ENCODE data around the gene SCAP. TPM values are rescaled to one million over a fixed set of nuclear protein-coding genes. Genes with fewer than 3 reads are reported as not detected.

Gene SCAP
- total and polyA plus RNA-seq, 2 of the 4 experiments (the other 2 are of a cell fraction) = 25.3 to 34.6 TPM

DNA sequence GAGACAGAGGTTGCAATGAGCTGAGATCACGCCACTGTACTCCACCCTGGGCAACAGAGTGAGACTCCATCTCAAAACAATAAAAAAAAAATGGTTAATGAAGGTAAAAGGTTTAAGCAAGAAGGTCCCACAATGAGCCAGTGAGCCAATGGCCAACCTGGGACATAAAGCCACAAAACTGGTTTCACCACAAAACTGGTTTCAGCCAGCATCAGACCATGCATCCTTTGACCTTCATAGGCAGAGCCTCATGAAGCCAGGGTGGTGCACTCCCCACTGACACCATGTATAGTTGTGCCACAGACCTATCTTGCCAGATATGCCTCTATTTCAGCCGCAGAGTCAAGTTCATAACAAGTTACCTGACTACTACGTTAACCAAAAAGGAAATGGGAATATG lies 41.9 kb downstream of the SCAP start:
- Histone ChIP-seq H3K36me3 (ENCODE audit: control insufficient read depth, insufficient read depth, low read length) (peaks cover 30% of the 10 kb centered on the region), H3K18ac (ENCODE audit: low read depth, low read length) (no peak overlapping the region), H2BK15ac (ENCODE audit: low read depth, low read length) (no peak overlapping the region), H3K56ac (ENCODE audit: extremely low read depth, insufficient read depth, low read length) (no peak overlapping the region), H3K79me1 (ENCODE audit: low read depth in 1 of 2, low read length in 2 of 2) (peaks cover 5 to 12% of the 10 kb centered on the region in 2 experiments; a peak in 1 of 4 replicates), H3K4me1 (ENCODE audit: control insufficient read depth, insufficient read depth, low read length) (no peaks in the 10 kb centered on the region), H4K5ac (ENCODE audit: low read depth, low read length) (no peak overlapping the region), H2AK9ac (replicated peaks; ENCODE audit: low read depth, low read length, poor library complexity) (no peak overlapping the region), H3K27me3 (ENCODE audit: control insufficient read depth, insufficient read depth, low read length) (no peaks in the 10 kb centered on the region), H4K20me1 (ENCODE audit: insufficient read depth, low read length) (no peaks in the 10 kb centered on the region), H2AK5ac (ENCODE audit: low read depth, low read length) (no peak overlapping the region), H2BK5ac (ENCODE audit: low read depth, low read length, poor library complexity, severe bottlenecking) (no peak overlapping the region), H3K4me3 (ENCODE audit: insufficient read depth, low read depth, low read length) (no peak overlapping the region), H4K91ac (ENCODE audit: insufficient read depth, low read depth, low read length) (no peak overlapping the region), H3K27ac (ENCODE audit: insufficient read depth, low read length) (no peak overlapping the region), H2BK120ac (ENCODE audit: low read depth, low read length) (no peak overlapping the region), H2AFZ (replicated peaks; ENCODE audit: low read length, poor library complexity) (no peak overlapping the region), H3K4ac (ENCODE audit: low read depth, low read length) (no peak overlapping the region), H3K4me2 (ENCODE audit: low read depth, low read length) (no peak overlapping the region), H3K9ac (ENCODE audit: low read depth, low read length) (no peak overlapping the region), H3K23ac (ENCODE audit: low read depth, low read length) (no peak overlapping the region), H2BK20ac (ENCODE audit: low read depth, low read length) (no peak overlapping the region), H4K8ac (ENCODE audit: low read depth in 2 of 2, low read length in 2 of 2) (no peak overlapping the region), H3K14ac (replicated peaks; ENCODE audit: low read depth, low read length) (no peak overlapping the region), H3K9me3 (ENCODE audit: control insufficient read depth, insufficient read depth, low read length) (no peaks in the 10 kb centered on the region), H3K9me1 (ENCODE audit: insufficient read depth, low read length) (peaks cover 4% of the 10 kb centered on the region; the same call in 1 of the 2 replicates)
- ATAC-seq (ENCODE audit: low read depth) (no peak), DNase-seq (no peak)
- dilution Hi-C loops (cut with HindIII; ENCODE audit: low sequenced_read_pairs, unreplicated experiment) (no loop called here), in situ Hi-C loops (cut with MboI; ENCODE audit: low sequenced_read_pairs) (no loop called here), intact Hi-C loops (cut with micrococcal nuclease) (no loop called here)
- WGBS, 2 experiments (ENCODE audit: extremely low coverage in 2 of 2, insufficient read length in 1 of 2) = 100% methylated on average over 1 of the region's 3 CpGs; no CpG with 5 or more reads in 1 of the 2 experiments
- no TSS peak for BruUV-seq (replicated peaks)
- ChIA-PET POLR2A (ENCODE audit: unreplicated experiment) (no interaction called here), CTCF (no interaction called here)
- TF ChIP-seq, protein P1, sequence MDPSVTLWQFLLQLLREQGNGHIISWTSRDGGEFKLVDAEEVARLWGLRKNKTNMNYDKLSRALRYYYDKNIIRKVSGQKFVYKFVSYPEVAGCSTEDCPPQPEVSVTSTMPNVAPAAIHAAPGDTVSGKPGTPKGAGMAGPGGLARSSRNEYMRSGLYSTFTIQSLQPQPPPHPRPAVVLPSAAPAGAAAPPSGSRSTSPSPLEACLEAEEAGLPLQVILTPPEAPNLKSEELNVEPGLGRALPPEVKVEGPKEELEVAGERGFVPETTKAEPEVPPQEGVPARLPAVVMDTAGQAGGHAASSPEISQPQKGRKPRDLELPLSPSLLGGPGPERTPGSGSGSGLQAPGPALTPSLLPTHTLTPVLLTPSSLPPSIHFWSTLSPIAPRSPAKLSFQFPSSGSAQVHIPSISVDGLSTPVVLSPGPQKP (IDR thresholded peaks at IDR 0.05; ENCODE audit: borderline replicate concordance, low read depth, low read length) = no peak
- TF ChIP-seq RAD21 (IDR thresholded peaks at IDR 0.05; ENCODE audit: low read length) (no peak), BHLHE40 (IDR thresholded peaks at IDR 0.05; ENCODE audit: low read depth, low read length) (no peak), RFX5 (IDR thresholded peaks at IDR 0.05; ENCODE audit: low read depth, low read length) (no peak), RCOR1 (IDR thresholded peaks at IDR 0.05; ENCODE audit: insufficient replicate concordance, low read length) (no peak), NFE2L2 (IDR thresholded peaks at IDR 0.05; ENCODE audit: low read depth, low read length) (no peak), SMC3 (IDR thresholded peaks at IDR 0.05; ENCODE audit: low read depth, low read length) (no peak), POLR2A (IDR thresholded peaks at IDR 0.05; ENCODE audit: low read depth, low read length) (no peak), FOS (IDR thresholded peaks at IDR 0.05; ENCODE audit: low read depth, low read length) (no peak)
- TF ChIP-seq, protein P2, sequence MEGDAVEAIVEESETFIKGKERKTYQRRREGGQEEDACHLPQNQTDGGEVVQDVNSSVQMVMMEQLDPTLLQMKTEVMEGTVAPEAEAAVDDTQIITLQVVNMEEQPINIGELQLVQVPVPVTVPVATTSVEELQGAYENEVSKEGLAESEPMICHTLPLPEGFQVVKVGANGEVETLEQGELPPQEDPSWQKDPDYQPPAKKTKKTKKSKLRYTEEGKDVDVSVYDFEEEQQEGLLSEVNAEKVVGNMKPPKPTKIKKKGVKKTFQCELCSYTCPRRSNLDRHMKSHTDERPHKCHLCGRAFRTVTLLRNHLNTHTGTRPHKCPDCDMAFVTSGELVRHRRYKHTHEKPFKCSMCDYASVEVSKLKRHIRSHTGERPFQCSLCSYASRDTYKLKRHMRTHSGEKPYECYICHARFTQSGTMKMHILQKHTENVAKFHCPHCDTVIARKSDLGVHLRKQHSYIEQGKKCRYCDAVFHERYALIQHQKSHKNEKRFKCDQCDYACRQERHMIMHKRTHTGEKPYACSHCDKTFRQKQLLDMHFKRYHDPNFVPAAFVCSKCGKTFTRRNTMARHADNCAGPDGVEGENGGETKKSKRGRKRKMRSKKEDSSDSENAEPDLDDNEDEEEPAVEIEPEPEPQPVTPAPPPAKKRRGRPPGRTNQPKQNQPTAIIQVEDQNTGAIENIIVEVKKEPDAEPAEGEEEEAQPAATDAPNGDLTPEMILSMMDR (conservative IDR thresholded peaks at IDR 0.05; ENCODE audit: low read depth, low read length) = no peak
- TF ChIP-seq, protein P3, sequence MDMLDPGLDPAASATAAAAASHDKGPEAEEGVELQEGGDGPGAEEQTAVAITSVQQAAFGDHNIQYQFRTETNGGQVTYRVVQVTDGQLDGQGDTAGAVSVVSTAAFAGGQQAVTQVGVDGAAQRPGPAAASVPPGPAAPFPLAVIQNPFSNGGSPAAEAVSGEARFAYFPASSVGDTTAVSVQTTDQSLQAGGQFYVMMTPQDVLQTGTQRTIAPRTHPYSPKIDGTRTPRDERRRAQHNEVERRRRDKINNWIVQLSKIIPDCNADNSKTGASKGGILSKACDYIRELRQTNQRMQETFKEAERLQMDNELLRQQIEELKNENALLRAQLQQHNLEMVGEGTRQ (IDR thresholded peaks at IDR 0.05; ENCODE audit: low read depth, low read length) = no peak

Data from IMR-90 (cell line).